K562 (cell line): ENCODE measurements around the gene SPPL2C.

Source experiments
- HMG20B ChIP-seq: fragments of 250-450 bp; sonication (Bioruptor Pico); IDR thresholded peaks from 2 replicates; pipeline ENCODE4 v1.5.0; 2021; ENCODE audit warnings: mild to moderate bottlenecking
- IRF2 ChIP-seq: sonication (generic); formaldehyde crosslinking; IDR thresholded peaks from 2 replicates; pipeline ENCODE4 v1.8.1; 2022; ENCODE audit warnings: mild to moderate bottlenecking, missing genetic modification reagents
- TCF7 ChIP-seq: sonication (generic); IDR thresholded peaks from 2 replicates; pipeline ENCODE4 v1.6.1; 2016; ENCODE audit warnings: antibody characterized with exemption, borderline replicate concordance

DNA sequence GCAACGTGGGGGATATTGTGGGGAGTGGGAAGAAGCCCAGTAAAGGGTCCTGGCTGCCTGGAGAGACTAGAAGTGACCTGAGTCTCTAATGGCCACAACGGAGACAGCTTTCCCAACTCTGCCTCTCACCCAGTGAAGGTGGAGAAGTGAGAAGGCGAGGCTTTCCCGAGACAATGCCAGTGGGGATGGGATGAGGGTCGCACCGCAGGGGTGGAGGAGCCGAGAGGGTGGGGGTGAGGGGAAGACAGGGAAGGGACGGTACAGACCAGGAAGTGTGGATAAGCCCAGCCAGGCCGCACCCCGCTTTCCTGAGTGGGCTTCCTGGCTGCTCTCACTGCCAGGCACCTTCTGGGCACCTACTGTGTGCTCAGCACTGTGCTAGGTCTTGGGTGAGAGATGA is 7.5 kb upstream of the SPPL2C start:
- TF ChIP-seq HMG20B (CRISPR knock-in tag), result no peak
- TF ChIP-seq TCF7, result no peak
- no peak for TF ChIP-seq IRF2
